ENCODE data around the gene CREB3L4. TPM values are rescaled to one million over a fixed set of nuclear protein-coding genes. Genes with fewer than 3 reads are reported as not detected.

Gene CREB3L4
- total RNA-seq, 4 donors from 2014 or later: 1.8 to 16.1 (median 13.0) TPM

DNA sequence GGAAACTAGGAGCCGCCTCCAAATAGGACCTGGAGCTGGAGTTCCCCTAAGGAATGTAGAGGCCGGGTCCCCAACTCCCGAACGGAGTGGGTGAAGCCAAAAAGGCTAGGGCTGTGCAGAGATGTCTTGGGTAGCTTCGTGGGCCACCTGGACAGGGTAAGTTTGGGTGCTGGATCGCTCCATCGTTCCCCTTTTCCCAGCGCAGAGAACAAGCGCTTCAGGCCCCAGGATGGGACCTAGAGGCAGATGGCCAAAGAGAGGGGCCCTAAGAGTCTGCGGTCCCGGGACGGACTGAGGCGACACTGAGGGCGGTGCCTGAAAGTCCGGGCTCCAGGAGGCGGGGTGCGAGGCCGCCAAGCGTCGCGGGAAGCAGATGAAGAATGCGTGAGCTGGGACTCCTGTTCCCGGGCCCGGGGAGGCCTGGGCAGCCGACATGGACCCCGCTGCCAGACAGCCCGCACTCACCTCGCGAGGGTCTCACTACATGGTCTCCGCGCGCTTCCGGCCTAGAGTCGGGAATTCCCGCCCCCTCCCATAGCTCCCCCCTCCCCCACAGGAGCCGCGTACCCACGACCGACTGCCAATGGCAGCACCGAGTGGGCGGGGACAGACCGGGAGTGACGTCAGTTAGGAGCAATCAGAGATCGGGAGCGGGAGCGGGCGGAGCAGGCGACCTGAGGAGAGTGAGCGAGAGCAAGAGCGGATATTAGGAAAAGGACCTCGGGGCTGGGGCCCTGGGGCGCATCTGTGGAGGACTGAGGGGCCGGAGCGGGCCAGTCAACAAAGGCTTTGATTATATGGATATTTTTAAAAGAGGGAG, 4.5 kb upstream of the CREB3L4 start, which contains the start of gene SLC39A1:
TSS of gene SLC39A1 (minus strand) at position 508 of the 820 bp plus-strand sequence. CDS start 822 bp downstream, outside the sequence.
- H3K9me3 ChIP-seq: no peaks in the 10 kb centered on the region
- DNase-seq: peak; percentile 99
- peaks cover 3 to 15% of the 10 kb centered on the region in 2 donors for H3K4me1 ChIP-seq
- TF ChIP-seq POLR2A (IDR thresholded peaks at IDR 0.05): peak; percentile 66 to 83
- TF ChIP-seq, protein P1, sequence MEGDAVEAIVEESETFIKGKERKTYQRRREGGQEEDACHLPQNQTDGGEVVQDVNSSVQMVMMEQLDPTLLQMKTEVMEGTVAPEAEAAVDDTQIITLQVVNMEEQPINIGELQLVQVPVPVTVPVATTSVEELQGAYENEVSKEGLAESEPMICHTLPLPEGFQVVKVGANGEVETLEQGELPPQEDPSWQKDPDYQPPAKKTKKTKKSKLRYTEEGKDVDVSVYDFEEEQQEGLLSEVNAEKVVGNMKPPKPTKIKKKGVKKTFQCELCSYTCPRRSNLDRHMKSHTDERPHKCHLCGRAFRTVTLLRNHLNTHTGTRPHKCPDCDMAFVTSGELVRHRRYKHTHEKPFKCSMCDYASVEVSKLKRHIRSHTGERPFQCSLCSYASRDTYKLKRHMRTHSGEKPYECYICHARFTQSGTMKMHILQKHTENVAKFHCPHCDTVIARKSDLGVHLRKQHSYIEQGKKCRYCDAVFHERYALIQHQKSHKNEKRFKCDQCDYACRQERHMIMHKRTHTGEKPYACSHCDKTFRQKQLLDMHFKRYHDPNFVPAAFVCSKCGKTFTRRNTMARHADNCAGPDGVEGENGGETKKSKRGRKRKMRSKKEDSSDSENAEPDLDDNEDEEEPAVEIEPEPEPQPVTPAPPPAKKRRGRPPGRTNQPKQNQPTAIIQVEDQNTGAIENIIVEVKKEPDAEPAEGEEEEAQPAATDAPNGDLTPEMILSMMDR (IDR thresholded peaks at IDR 0.05): no peak
- intact Hi-C loops (cut with DNase I; ENCODE audit: low total_unique reads): no loop called here
- H3K27me3 ChIP-seq: no peaks in the 10 kb centered on the region
- H3K36me3 ChIP-seq: no peaks in the 10 kb centered on the region
- H3K4me3 ChIP-seq: peak within 1 kb of the TSS; percentile 68 to 86
- peak within 1 kb of the TSS; percentile 95 to 96 for H3K27ac ChIP-seq

DNA sequence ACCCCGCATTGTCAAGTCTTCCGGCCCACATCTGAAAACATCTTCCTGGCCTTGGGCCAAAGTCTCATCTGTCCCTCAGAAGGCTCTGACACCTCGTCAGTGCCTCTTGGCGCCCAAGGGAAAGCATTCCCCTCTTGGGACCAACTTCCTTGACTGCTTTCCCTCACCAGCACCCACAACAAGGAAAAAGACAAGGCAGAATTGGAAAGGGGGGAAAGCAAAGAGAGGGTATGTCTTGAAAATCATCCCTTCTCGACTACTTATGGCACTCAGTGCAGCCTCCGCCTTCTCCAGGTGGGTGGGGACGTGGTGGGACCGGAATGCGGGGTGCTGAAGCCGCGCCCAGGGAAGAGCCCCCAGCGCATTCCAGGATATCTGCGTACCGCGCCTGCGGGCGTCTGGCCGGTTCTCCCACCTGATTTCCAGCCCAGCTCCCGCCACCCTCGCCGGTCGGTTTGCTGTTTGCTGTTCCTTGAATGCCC, 3.8 kb upstream of the CREB3L4 start:
- Histone ChIP-seq H3K4me3 (peak overlapping the region; percentile 68 to 86), H3K27me3 (no peaks in the 10 kb centered on the region), H3K9me3 (no peaks in the 10 kb centered on the region), H3K27ac (peak overlapping the region; percentile 95 to 96), H3K4me1 (peaks cover 3 to 15% of the 10 kb centered on the region in 2 donors), H3K36me3 (no peaks in the 10 kb centered on the region)
- DNase-seq: peak in 1 of 2 donors; percentile 48
- TF ChIP-seq, protein P1 (IDR thresholded peaks at IDR 0.05): no peak
- TF ChIP-seq POLR2A (IDR thresholded peaks at IDR 0.05): no peak
- intact Hi-C loops (cut with DNase I; ENCODE audit: low total_unique reads): no loop called here

DNA sequence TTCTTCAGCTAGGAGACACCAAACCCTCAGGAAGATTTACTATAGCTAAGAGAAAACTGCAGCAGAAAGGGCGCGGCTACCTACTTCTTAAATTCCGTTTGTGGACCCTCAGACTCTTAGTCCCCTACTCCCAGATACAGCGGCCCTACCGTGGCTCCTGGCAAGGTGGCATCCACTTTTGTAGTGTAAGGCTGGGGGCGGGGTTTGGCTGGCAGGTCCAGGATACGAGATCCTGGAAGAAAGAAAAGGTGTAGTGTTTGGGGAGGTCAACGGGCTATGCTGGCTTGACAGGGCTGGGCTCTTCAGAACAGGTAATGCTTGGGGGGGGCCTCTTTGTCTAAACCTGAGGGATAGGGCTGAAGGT, 280 bp downstream of the CREB3L4 start:
- H3K9me3 ChIP-seq: no peaks in the 10 kb centered on the region
- intact Hi-C loops (cut with DNase I; ENCODE audit: low total_unique reads): no loop called here
- no peak for TF ChIP-seq POLR2A (IDR thresholded peaks at IDR 0.05)
- TF ChIP-seq, protein P1 (IDR thresholded peaks at IDR 0.05): no peak
- peak overlapping the region; percentile 89 to 91 for H3K27ac ChIP-seq
- peak overlapping the region; percentile 55 to 74 for H3K4me3 ChIP-seq
- H3K27me3 ChIP-seq: no peaks in the 10 kb centered on the region
- peak; percentile 47 to 59 for DNase-seq
- H3K36me3 ChIP-seq: no peaks in the 10 kb centered on the region
- H3K4me1 ChIP-seq: peaks cover 0 to 3% of the 10 kb centered on the region in 2 donors

DNA sequence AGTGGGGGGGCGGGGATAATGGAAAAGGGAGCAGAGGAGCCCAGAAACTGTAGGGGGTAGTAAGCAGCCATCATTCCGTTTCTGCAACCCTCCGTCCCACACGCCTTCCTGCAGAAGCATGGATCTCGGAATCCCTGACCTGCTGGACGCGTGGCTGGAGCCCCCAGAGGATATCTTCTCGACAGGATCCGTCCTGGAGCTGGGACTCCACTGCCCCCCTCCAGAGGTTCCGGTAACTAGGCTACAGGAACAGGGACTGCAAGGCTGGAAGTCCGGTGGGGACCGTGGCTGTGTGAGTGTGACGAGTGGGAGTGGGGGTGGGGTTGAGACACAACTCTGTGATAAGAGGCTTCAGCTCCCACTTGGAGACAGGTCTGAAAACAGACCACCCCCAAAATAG, 706 bp downstream of the CREB3L4 start:
- DNase-seq: no peak
- Histone ChIP-seq H3K27me3 (no peaks in the 10 kb centered on the region), H3K36me3 (no peaks in the 10 kb centered on the region), H3K4me1 (peaks cover 0 to 3% of the 10 kb centered on the region in 2 donors), H3K4me3 (peak overlapping the region; percentile 55 to 74), H3K9me3 (no peaks in the 10 kb centered on the region), H3K27ac (peak overlapping the region; percentile 89 to 91)
- intact Hi-C loops (cut with DNase I; ENCODE audit: low total_unique reads): no loop called here
- TF ChIP-seq, protein P1 (IDR thresholded peaks at IDR 0.05): no peak
- TF ChIP-seq POLR2A (IDR thresholded peaks at IDR 0.05): no peak

DNA sequence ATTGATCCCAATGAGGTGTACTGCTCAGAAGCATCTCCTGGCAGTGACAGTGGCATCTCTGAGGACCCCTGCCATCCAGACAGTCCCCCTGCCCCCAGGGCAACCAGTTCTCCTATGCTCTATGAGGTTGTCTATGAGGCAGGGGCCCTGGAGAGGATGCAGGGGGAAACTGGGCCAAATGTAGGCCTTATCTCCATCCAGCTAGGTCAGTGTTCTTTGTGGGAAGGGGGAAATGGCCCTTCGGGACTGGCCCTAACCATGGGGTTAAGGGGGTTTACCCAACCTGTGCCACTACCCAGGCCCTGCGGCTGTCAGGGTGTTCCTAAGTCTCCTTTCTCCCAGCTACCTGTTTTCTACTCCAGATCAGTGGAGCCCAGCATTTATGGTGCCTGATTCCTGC, 1.3 kb downstream of the CREB3L4 start:
- TF ChIP-seq POLR2A (IDR thresholded peaks at IDR 0.05): no peak
- TF ChIP-seq, protein P1 (IDR thresholded peaks at IDR 0.05): no peak
- no peaks in the 10 kb centered on the region for H3K27me3 ChIP-seq
- no peak for DNase-seq
- no peaks in the 10 kb centered on the region for H3K9me3 ChIP-seq
- peaks cover 0 to 3% of the 10 kb centered on the region in 2 donors for H3K4me1 ChIP-seq
- no peak overlapping the region for H3K4me3 ChIP-seq
- H3K27ac ChIP-seq: no peak overlapping the region
- intact Hi-C loops (cut with DNase I; ENCODE audit: low total_unique reads): no loop called here
- no peaks in the 10 kb centered on the region for H3K36me3 ChIP-seq
